NCI-H226 (cell line): ENCODE results near the gene ERP44.
A peak's percentile ranks its signal among the peaks of the same experiment; 100 is the strongest.
"Not testable (repeated sequence)": the region's sequence is repeated elsewhere in the genome, so short reads cannot be mapped to it uniquely, and the experiment has no call there.

Experiments used
- DNase-seq: peaks from one replicate; pipeline ENCODE4 v3.0.0-alpha.2; 2015

The ERP44 gene

DNA sequence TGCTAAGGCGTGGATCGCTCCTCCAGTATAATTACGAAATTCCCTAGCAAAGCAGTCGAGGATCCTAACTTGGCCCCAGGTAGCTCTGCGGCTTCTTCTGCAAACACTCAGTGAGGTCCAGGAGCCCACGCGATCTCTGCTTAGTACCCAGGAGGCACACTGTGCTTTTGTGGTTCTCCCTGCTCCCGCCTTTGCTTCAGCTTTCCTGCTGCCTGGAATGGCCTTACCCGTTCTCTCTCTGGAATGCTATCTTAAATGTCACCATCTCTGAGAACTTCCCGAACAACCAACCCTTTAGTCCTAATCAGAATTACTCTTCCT is 882 bp upstream of the ERP44 start:
- DNase-seq = no peak

- DNase-seq = peak; percentile 79
These were observed 534 bp downstream of the ERP44 start for GRCh38 chr9:100098046-100098886.

- DNase-seq = no peak
These were observed 2.4 kb downstream of the ERP44 start for GRCh38 chr9:100096378-100096916.

DNA sequence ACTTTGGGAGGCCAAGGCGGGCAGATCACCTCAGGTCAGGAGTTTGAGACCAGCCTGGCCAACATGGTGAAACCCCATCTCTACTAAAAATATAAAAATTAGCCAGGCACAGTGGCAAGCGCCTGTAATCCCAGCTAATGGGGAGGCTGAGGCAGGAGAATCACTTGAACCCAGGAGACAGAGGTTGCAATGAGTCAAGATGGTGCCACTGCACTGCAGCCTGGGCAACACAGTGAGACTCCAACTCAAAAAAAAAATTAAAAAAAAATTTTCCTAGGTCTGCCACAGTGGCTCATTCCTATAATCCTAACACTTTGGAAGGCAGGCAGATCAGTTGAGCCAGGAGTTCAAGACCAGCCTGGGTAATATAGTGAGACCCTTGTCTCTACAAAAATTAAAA is 4.4 kb downstream of the ERP44 start:
- DNase-seq = not testable (repeated sequence)

GRCh38 chr9:100092066-100092465 is 6.7 kb downstream of the ERP44 start:
- DNase-seq = no peak

GRCh38 chr9:100091650-100092049 is 7.2 kb downstream of the ERP44 start:
- no peak for DNase-seq

DNA sequence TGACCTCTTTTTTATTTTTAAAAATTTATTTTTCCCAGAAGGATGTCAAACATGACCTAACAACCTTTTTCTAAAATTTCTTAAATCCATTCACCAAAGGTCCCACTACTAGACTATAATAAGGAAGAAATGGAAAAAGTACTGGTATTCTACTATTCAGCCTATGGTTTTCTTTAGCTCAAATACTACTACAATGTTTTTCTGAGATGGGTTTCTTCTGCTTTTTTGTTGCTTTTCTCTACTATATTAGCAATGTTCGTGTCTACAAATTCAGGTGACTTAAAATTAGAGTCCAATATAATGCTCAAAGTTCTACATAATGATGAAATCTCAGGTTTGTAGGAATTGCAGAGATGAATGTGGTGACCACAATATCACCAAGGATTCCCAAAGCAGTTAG is 7.9 kb downstream of the ERP44 start:
- DNase-seq = no peak

GRCh38 chr9:100088202-100088601 is 10.6 kb downstream of the ERP44 start:
- DNase-seq = peak; percentile 63

DNA sequence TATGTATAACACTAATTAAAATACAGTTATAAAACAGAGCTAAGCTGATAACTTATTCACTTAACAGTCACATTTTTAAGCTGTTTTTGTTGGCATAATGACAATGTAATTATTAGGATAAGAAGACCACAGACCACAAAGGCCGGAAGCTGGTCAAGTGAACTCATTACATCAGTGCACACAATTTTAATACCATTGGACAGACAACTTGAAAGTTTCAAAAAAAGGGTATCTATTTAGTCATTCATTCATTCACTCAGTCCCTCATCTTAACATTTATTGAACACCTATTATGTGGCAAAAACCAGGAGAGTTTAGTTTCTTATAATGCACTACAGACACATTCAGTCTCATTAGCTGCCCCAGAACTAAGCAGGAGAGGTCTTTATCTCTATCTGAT is 11.6 kb downstream of the ERP44 start:
- DNase-seq = peak; percentile 36

DNA sequence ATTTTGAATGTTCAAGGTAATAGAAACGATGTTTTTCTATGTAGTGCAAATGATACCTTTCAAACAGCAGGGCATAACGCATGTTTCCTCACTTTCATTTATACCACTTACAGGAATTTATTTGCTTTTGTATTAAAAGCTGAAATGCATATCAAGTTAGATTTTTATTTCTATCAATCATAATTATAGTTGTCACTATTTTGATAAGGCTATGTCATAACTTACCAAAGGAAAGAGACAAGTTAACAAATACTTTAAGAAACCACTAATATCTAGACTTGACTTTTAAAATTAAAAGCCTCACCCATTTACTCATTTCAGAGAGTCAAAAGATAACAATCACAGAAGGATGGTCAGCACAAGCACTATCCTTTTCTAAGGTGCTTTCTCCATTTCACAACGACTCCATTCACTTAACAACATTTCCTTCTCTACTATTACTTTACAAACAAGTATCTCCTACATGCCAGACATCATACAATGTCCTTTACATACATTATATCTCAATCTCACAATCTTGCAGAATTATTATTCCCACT is 12.6 kb downstream of the ERP44 start:
- DNase-seq = no peak

DNA sequence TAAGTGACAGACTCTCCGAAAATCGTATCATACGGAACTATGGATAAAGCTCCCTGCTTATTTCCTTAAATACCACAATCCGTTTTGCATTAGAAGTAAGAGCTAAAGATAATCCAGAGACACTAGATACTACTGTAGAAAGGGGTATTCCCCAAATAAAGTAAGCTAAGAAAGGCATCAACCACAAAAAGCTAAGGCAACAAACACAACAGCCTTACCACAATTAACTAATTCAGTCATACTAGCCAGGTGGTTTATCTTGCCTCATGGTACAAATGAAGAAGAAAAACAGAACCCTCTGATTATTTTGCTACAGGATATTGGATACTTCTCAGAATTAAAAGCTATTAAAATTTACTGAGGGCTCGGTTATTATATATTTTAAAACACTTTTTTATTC is 14.1 kb downstream of the ERP44 start:
- DNase-seq = no peak

- DNase-seq = no peak
These were observed 14.7 kb downstream of the ERP44 start for GRCh38 chr9:100084128-100084453.

DNA sequence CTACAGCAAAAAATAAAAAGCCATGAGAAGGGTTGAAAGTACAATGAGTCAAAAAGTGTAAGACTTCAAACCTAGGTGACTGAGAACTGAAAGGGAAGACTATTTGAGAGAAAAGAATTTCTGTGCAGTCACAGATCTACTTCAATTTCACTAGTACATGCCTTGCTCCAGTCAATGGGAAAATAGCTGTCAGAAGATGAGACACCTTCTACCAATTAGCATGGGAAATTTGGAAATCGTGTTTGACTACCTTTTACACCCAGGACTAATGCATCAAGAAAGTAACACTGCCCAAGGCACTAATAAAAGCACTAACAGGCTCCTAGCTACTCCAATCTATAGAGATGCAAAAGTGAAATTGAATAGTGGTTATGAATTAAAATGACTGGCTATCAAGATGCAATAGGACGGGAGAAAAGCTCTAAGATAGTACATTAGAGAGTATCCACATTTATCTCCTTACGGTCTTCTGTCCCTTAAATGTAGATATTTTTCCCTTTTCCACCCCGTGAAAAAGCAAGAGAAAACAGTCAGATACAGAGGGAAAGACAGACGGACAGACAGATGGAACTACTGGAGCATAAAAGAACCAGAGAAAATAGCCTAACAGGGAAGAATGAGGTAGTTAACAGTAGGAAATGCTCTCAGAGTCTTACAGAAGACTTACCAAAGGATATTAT is 15.2 kb downstream of the ERP44 start:
- no peak for DNase-seq

GRCh38 chr9:100082782-100083181 is 16.0 kb downstream of the ERP44 start:
- DNase-seq = no peak

DNA sequence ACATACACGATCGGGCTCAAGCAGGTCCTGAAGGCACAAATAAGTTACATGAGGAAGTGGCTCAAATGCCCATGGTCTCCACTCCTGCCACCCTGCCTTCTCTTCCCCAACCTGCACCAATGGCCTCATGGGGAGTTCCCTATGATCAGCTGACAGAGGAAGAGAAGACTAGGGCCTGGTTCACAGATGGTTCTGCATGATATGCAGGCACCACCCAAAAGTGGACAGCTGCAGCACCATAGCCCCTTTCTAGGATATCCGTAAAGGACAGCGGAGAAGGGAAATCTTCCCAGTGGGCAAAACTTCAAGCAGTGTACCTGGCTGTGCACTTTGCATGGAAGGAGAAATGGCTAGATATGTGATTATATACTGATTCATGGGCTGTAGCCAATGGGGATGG is 22.5 kb downstream of the ERP44 start:
- DNase-seq = not testable (repeated sequence)

- no peak for DNase-seq
These were observed 23.8 kb downstream of the ERP44 start for GRCh38 chr9:100074989-100075388.

GRCh38 chr9:100074093-100074492 is 24.7 kb downstream of the ERP44 start:
- DNase-seq = peak; percentile 17

- DNase-seq = peak; percentile 4
These were observed 26.0 kb downstream of the ERP44 start for GRCh38 chr9:100072805-100073204.

- DNase-seq = no peak
These were observed 27.5 kb downstream of the ERP44 start for GRCh38 chr9:100071271-100071670.

GRCh38 chr9:100070104-100071041 is 28.4 kb downstream of the ERP44 start:
- DNase-seq = no peak

DNA sequence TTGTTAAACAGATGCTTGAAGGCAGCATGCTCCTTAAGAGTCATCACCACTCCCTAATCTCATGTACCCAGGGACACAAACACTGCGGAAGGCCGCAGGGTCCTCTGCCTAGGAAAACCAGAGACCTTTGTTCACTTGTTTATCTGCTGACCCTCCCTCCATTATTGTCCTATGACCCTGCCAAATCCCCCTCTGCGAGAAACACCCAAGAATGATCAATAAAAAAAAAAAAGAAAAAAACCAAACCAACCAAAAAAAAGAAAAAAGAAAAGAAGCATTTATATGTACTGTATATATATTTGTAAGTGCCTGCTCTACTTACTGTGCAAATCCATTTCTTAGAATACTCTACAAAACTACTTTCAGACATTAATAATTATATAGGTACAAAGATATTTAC is 29.7 kb downstream of the ERP44 start:
- not testable (repeated sequence) for DNase-seq

DNA sequence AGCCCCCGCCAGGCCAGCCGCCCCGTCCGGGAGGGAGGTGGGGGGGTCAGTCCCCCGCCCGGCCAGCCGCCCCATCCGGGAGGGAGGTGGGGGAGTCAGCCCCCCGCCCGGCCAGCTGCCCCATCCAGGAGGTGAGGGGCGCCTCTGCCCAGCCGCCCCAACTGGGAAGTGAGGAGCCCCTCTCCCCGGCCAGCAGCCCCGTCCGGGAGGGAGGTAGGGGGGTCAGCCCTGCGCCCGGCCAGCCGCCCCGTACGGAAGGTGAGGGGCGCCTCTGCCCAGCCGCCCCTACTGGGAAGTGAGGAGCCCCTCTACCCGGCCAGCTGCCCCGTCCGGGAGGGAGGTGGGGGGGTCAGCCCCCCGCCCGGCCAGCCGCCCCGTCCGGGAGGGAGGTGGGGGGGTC is 30.8 kb downstream of the ERP44 start:
- not testable (repeated sequence) for DNase-seq

GRCh38 chr9:100066539-100066938 is 32.3 kb downstream of the ERP44 start:
- DNase-seq = no peak
